HG03342 (cell line): Measurements from ENCODE around the gene LTO1.
"Not testable (repeated sequence)": the region's sequence is repeated elsewhere in the genome, so short reads cannot be mapped to it uniquely, and the experiment has no call there.

ENCODE experiments used
- ATAC-seq: cut with Tn5 transposase; IDR thresholded peaks from one replicate; pipeline ENCODE4 v1.9.1; 2021; ENCODE audit warnings: mild to moderate bottlenecking, moderate library complexity; ENCODE audit not compliant: unreplicated experiment

The LTO1 gene

DNA sequence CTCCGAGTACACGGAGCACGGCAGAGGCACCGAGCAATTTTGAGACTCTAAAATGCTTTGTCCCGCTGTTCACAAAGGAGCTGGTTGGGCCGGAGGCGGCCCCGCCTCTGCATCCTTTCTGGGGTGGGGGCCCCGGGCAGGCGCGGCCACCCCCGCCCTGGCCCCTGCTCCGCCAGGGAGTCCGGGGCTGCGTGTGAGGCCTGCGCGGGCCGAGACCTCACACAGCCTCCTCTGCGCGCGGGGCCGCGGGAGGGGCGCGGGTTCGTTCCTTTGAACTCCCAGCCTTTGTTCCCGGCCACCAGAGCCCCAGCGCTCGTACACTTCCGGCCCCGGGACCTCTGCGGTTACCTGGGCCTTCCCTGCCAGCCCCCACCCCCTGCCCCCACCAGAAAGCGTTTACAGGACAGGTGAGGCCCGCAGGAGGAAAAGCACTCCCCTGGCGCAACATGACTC is 27.1 kb upstream of the LTO1 start:
- ATAC-seq, result no peak

GRCh38 chr11:69700278-69701140 is 25.4 kb upstream of the LTO1 start:
- ATAC-seq, result no peak

- no peak for ATAC-seq
Measured at GRCh38 chr11:69699213-69699612, 24.1 kb upstream of the LTO1 start.

- ATAC-seq, result no peak
Measured at GRCh38 chr11:69698362-69698761, 23.2 kb upstream of the LTO1 start.

DNA sequence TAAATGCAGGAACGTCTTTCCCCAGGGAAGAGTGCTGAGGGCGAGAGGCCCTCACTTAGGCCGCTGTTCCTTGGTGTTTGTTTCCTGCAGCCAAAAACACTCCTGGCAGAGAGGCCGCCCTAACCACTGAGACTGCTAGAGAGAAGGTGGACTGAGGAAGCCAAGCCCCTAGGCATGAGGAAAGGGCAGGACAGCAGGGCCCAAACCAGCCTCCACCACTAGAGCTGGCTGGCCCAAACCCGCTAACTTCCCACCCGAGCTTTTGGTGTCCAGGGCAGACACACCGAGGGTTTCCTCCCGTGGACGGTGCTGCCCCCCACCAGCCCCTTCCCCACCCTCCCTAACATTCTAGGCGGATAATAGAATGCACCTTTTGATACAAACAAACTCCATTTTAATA is 22.7 kb upstream of the LTO1 start:
- ATAC-seq, result no peak

- ATAC-seq, result no peak
Measured at GRCh38 chr11:69697469-69697843, 22.3 kb upstream of the LTO1 start.

- ATAC-seq, result no peak
Measured at GRCh38 chr11:69696749-69697468, 21.8 kb upstream of the LTO1 start.

- not testable (repeated sequence) for ATAC-seq
Measured at GRCh38 chr11:69695995-69696394, 20.8 kb upstream of the LTO1 start.

GRCh38 chr11:69695581-69695980 is 20.4 kb upstream of the LTO1 start:
- ATAC-seq, result no peak

GRCh38 chr11:69694781-69695180 is 19.6 kb upstream of the LTO1 start:
- ATAC-seq, result no peak

- no peak for ATAC-seq
Measured at GRCh38 chr11:69692422-69692821, 17.3 kb upstream of the LTO1 start.

- no peak for ATAC-seq
Measured at GRCh38 chr11:69691463-69691862, 16.3 kb upstream of the LTO1 start.

- ATAC-seq, result no peak
Measured at GRCh38 chr11:69689484-69690319, 14.5 kb upstream of the LTO1 start.

DNA sequence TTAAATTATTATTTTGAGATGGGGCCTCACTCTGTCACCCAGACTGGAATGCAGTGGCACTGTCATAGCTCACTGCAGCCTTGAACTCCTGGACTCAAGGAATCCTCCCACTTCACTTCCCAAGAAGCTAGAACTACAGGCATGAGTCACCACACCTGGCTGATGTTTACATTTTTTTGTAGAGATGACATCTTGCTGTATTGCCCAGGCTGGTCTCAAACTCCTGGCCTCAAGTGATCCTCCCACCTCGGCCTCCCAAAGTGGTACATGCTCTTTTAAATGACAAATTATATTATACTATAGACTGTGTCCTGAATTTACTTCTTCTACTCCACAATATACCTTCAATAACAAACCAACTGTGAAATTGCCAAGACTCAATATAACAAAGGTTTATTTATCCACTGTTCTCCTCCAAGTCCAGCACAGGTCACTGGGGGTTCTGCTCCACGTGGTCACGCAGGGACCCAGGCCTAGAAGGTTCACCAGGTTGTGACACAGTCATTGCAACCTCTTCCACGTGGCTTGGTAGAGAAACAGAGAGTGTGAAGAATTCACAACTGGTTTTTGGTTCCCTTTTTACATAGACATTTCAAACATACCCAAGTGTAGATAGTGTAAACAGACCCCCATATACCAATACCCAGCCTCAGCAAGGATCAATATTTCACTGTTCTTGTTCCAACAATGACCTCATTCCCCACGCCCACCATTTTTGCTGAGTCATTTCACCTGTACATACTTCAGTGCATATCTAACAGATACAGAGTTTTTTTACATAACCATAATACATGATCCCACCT is 13.0 kb upstream of the LTO1 start:
- ATAC-seq, result not testable (repeated sequence)

- no peak for ATAC-seq
Measured at GRCh38 chr11:69686856-69687255, 11.7 kb upstream of the LTO1 start.

DNA sequence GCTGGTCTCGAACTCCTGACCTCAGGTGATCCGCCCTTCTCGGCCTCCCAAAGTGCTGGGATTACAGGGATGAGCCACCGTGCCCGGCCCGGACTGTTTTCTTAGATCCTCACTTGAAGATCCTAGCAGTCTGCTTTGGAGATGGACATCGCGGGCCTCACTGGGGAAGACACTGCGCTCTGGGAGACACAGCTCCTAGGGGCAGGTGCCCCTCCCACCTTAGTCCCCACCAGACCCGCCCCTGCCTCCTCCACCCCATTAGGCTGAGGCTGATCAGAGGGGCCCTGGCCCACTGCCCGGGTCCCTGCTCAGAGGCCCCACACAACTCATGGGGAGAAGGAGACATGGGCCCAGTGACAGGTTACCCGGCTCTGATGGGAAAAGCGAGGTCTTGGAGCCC is 11.3 kb upstream of the LTO1 start:
- ATAC-seq, result no peak

DNA sequence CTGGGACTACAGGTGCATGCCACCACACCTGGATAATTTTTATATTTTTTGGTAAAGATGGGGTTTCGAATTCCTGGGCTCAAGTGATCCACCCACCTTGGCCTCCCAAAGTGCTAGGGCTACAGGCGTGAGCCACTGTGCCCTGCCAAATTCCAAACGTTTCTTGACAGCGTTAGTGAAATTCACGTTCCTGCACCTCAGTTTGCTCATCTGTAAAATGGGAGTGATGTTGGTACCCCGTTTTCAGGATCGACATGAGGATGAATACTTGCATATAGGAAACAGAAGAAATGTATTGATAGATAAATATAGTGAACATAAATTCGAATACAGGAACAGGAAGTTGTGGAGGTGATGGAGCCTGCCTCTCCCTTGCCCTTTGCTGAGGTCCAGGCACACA is 10.2 kb upstream of the LTO1 start:
- ATAC-seq, result no peak

DNA sequence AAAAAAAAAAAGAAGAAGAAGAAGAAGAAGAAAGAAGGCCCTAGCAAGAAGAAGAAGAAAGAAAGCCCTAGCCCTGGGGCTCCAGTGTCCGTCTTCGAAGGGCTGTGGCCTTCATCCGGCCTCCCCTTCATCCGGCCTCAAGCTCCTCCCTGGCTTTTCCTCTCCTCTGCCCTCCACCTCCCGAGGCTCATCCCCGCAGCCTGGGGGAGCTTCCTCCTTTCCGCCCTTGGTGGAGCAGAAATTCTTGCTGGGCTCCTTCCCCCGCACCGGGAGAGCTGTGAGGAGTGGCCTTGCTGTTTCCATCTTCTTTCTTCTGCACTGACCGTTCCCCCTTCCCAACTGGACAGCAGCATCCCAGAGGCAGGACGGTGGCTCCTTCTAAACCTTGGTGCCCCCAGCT is 9.5 kb upstream of the LTO1 start:
- ATAC-seq, result no peak

GRCh38 chr11:69683764-69684333 is 8.7 kb upstream of the LTO1 start:
- ATAC-seq, result no peak

- ATAC-seq, result no peak
Measured at GRCh38 chr11:69682681-69683326, 7.7 kb upstream of the LTO1 start.
